ENCODE measurements around the gene TMEM72.

TMEM72 gene

GRCh38 chr10:44890696-44891563 is 20.2 kb upstream of the TMEM72 start:
- no peak for DNase-seq

GRCh38 chr10:44891721-44892120 is 19.4 kb upstream of the TMEM72 start:
- no peak for DNase-seq

- DNase-seq, result no peak
Observed at GRCh38 chr10:44893604-44894468, 17.3 kb upstream of the TMEM72 start.

- no peak for DNase-seq
Observed at GRCh38 chr10:44894691-44895090, 16.4 kb upstream of the TMEM72 start.

GRCh38 chr10:44895280-44895679 is 15.9 kb upstream of the TMEM72 start:
- DNase-seq, result no peak

GRCh38 chr10:44897049-44897448 is 14.1 kb upstream of the TMEM72 start:
- DNase-seq, result no peak

- DNase-seq, result peak in 1 of 2 experiments; percentile 36
Observed at GRCh38 chr10:44898665-44899064, 12.5 kb upstream of the TMEM72 start.

GRCh38 chr10:44899450-44900080 is 11.6 kb upstream of the TMEM72 start:
- no peak for DNase-seq

- peak; percentile 66 to 77 for DNase-seq
Observed at GRCh38 chr10:44902941-44903545, 8.1 kb upstream of the TMEM72 start.

- no peak for DNase-seq
Observed at GRCh38 chr10:44906486-44906885, 4.7 kb upstream of the TMEM72 start.

GRCh38 chr10:44907556-44907955 is 3.6 kb upstream of the TMEM72 start:
- DNase-seq, result no peak

GRCh38 chr10:44908066-44908749 is 2.9 kb upstream of the TMEM72 start:
- DNase-seq, result peak; percentile 31 to 40

- peak; percentile 60 to 69 for DNase-seq
Observed at GRCh38 chr10:44908936-44909630, 2.1 kb upstream of the TMEM72 start.

- no peak for DNase-seq
Observed at GRCh38 chr10:44909910-44910309, 1.2 kb upstream of the TMEM72 start.

GRCh38 chr10:44910602-44911001 is 535 bp upstream of the TMEM72 start:
- DNase-seq, result no peak

GRCh38 chr10:44911951-44912350 is 814 bp downstream of the TMEM72 start:
- no peak for DNase-seq

- no peak for DNase-seq
Observed at GRCh38 chr10:44913350-44914081, 2.4 kb downstream of the TMEM72 start.

GRCh38 chr10:44914891-44915290 is 3.8 kb downstream of the TMEM72 start:
- no peak for DNase-seq

GRCh38 chr10:44916429-44916828 is 5.3 kb downstream of the TMEM72 start:
- no peak for DNase-seq

GRCh38 chr10:44917848-44918247 is 6.7 kb downstream of the TMEM72 start:
- no peak for DNase-seq

GRCh38 chr10:44920252-44920651 is 9.1 kb downstream of the TMEM72 start:
- DNase-seq, result no peak

Measured in SHP77 (cell line).